Skeletal muscle satellite cell (primary cell): ENCODE results near the gene MTX2. TPM values are rescaled to one million over a fixed set of nuclear protein-coding genes. Genes with fewer than 3 reads are reported as not detected.

Experiments
- H3K27me3 ChIP-seq: 2 replicates; pipeline ENCODE4 v1.7.0; 2013; ENCODE audit warnings: low read length; ENCODE audit not compliant: control insufficient read depth, insufficient read depth
- H3K36me3 ChIP-seq: 2 replicates; pipeline ENCODE4 v1.7.0; 2013; ENCODE audit warnings: mild to moderate bottlenecking, control low read depth, low read length; ENCODE audit not compliant: insufficient read depth
- H3K4me1 ChIP-seq: 2 replicates; pipeline ENCODE4 v1.7.0; 2013; ENCODE audit warnings: low read length; ENCODE audit not compliant: control insufficient read depth, insufficient read depth
- H3K4me2 ChIP-seq: 2 replicates; pipeline ENCODE4 v1.7.0; 2013; ENCODE audit warnings: mild to moderate bottlenecking, low read length
- H3K4me3 ChIP-seq: 2 replicates; pipeline ENCODE4 v1.7.0; 2013; ENCODE audit warnings: low read length
- H3K9ac ChIP-seq: 2 replicates; pipeline ENCODE4 v1.7.0; 2013; ENCODE audit warnings: mild to moderate bottlenecking, low read depth, low read length, moderate library complexity
- H3K9me3 ChIP-seq: replicated peaks from 2 replicates; pipeline ENCODE4 v1.7.0; 2013; ENCODE audit warnings: mild to moderate bottlenecking, control low read depth, low read length
- total RNA-seq: library from RNA; depleted of rRNA; stranded (reverse); fragments of >200 nt; gene quantifications from 2 replicates; pipeline ENCODE4 v1.2.3, GENCODE V29; 2012; rRNA removed

MTX2 gene
- total RNA-seq: 13.3 and 15.7 TPM in 2 replicates

- H3K4me3 ChIP-seq: peak within 1 kb of the TSS; percentile 93
- peak within 1 kb of the TSS; percentile 97 for H3K9ac ChIP-seq
- no peaks in the 10 kb centered on the region for H3K9me3 ChIP-seq
Observed at GRCh38 chr2:176269319-176270099, at the start of gene MTX2. TSS of gene MTX2 (plus strand) at chr2:176269442. CDS start at chr2:176269630, 188 bp downstream.

GRCh38 chr2:176227874-176228273 lies 41.4 kb upstream of the MTX2 start:
- H3K9ac ChIP-seq: no peak overlapping the region
- no peaks in the 10 kb centered on the region for H3K4me1 ChIP-seq
- no peak overlapping the region for H3K4me2 ChIP-seq
- H3K4me3 ChIP-seq: no peak overlapping the region
- no peaks in the 10 kb centered on the region for H3K9me3 ChIP-seq
- H3K36me3 ChIP-seq: no peaks in the 10 kb centered on the region
- H3K27me3 ChIP-seq: peaks cover 19% of the 10 kb centered on the region

More at GRCh38 chr2:176269319-176270099, at the start of gene MTX2:
- H3K4me1 ChIP-seq: no peaks in the 10 kb centered on the region
- H3K27me3 ChIP-seq: peaks cover 4% of the 10 kb centered on the region
- H3K36me3 ChIP-seq: no peaks in the 10 kb centered on the region
- peak within 1 kb of the TSS; percentile 97 for H3K4me2 ChIP-seq

GRCh38 chr2:176234156-176234555 lies 35.1 kb upstream of the MTX2 start:
- H3K36me3 ChIP-seq: no peaks in the 10 kb centered on the region
- no peak overlapping the region for H3K4me3 ChIP-seq
- H3K4me1 ChIP-seq: no peaks in the 10 kb centered on the region
- no peaks in the 10 kb centered on the region for H3K9me3 ChIP-seq
- H3K9ac ChIP-seq: no peak overlapping the region
- peaks cover 4% of the 10 kb centered on the region for H3K27me3 ChIP-seq
- no peak overlapping the region for H3K4me2 ChIP-seq

GRCh38 chr2:176234940-176235339 lies 34.3 kb upstream of the MTX2 start:
- H3K9ac ChIP-seq: no peak overlapping the region
- no peaks in the 10 kb centered on the region for H3K4me1 ChIP-seq
- H3K4me3 ChIP-seq: no peak overlapping the region
- no peak overlapping the region for H3K4me2 ChIP-seq
- H3K9me3 ChIP-seq: no peaks in the 10 kb centered on the region
- H3K36me3 ChIP-seq: no peaks in the 10 kb centered on the region
- H3K27me3 ChIP-seq: peaks cover 5% of the 10 kb centered on the region

- Histone ChIP-seq H3K4me2 (no peak overlapping the region), H3K4me1 (no peaks in the 10 kb centered on the region), H3K36me3 (no peaks in the 10 kb centered on the region), H3K9me3 (no peaks in the 10 kb centered on the region), H3K4me3 (no peak overlapping the region), H3K9ac (no peak overlapping the region), H3K27me3 (peaks cover 13% of the 10 kb centered on the region)
Observed at GRCh38 chr2:176237456-176237855, 31.8 kb upstream of the MTX2 start.

GRCh38 chr2:176239031-176239430 lies 30.2 kb upstream of the MTX2 start:
- Histone ChIP-seq H3K4me3 (no peak overlapping the region), H3K9ac (no peak overlapping the region), H3K27me3 (peaks cover 16% of the 10 kb centered on the region), H3K4me2 (no peak overlapping the region), H3K4me1 (no peaks in the 10 kb centered on the region), H3K36me3 (no peaks in the 10 kb centered on the region), H3K9me3 (no peaks in the 10 kb centered on the region)

- Histone ChIP-seq H3K4me3 (no peak overlapping the region), H3K4me2 (no peak overlapping the region), H3K9ac (no peak overlapping the region), H3K36me3 (no peaks in the 10 kb centered on the region), H3K4me1 (no peaks in the 10 kb centered on the region), H3K27me3 (peaks cover 16% of the 10 kb centered on the region), H3K9me3 (no peaks in the 10 kb centered on the region)
Observed at GRCh38 chr2:176240301-176240700, 28.9 kb upstream of the MTX2 start.

- no peaks in the 10 kb centered on the region for H3K4me1 ChIP-seq
- peaks cover 16% of the 10 kb centered on the region for H3K27me3 ChIP-seq
- no peaks in the 10 kb centered on the region for H3K36me3 ChIP-seq
- no peak overlapping the region for H3K9ac ChIP-seq
- no peaks in the 10 kb centered on the region for H3K9me3 ChIP-seq
- no peak overlapping the region for H3K4me3 ChIP-seq
- H3K4me2 ChIP-seq: no peak overlapping the region
Observed at GRCh38 chr2:176242276-176242675, 27.0 kb upstream of the MTX2 start.

GRCh38 chr2:176246331-176246730 lies 22.9 kb upstream of the MTX2 start:
- H3K4me2 ChIP-seq: no peak overlapping the region
- no peaks in the 10 kb centered on the region for H3K4me1 ChIP-seq
- no peak overlapping the region for H3K9ac ChIP-seq
- no peaks in the 10 kb centered on the region for H3K36me3 ChIP-seq
- peaks cover 10% of the 10 kb centered on the region for H3K27me3 ChIP-seq
- no peaks in the 10 kb centered on the region for H3K9me3 ChIP-seq
- no peak overlapping the region for H3K4me3 ChIP-seq

GRCh38 chr2:176247859-176248258 lies 21.4 kb upstream of the MTX2 start:
- no peaks in the 10 kb centered on the region for H3K4me1 ChIP-seq
- no peaks in the 10 kb centered on the region for H3K9me3 ChIP-seq
- no peak overlapping the region for H3K9ac ChIP-seq
- no peak overlapping the region for H3K4me2 ChIP-seq
- no peaks in the 10 kb centered on the region for H3K36me3 ChIP-seq
- H3K4me3 ChIP-seq: no peak overlapping the region
- peaks cover 4% of the 10 kb centered on the region for H3K27me3 ChIP-seq

GRCh38 chr2:176251928-176252327 lies 17.3 kb upstream of the MTX2 start:
- H3K4me1 ChIP-seq: no peaks in the 10 kb centered on the region
- no peaks in the 10 kb centered on the region for H3K36me3 ChIP-seq
- no peak overlapping the region for H3K4me2 ChIP-seq
- no peaks in the 10 kb centered on the region for H3K9me3 ChIP-seq
- no peak overlapping the region for H3K9ac ChIP-seq
- no peak overlapping the region for H3K4me3 ChIP-seq
- peaks cover 2% of the 10 kb centered on the region for H3K27me3 ChIP-seq

GRCh38 chr2:176260689-176261088 lies 8.6 kb upstream of the MTX2 start:
- no peaks in the 10 kb centered on the region for H3K27me3 ChIP-seq
- H3K36me3 ChIP-seq: no peaks in the 10 kb centered on the region
- H3K9ac ChIP-seq: no peak overlapping the region
- H3K4me1 ChIP-seq: no peaks in the 10 kb centered on the region
- H3K4me3 ChIP-seq: no peak overlapping the region
- no peak overlapping the region for H3K4me2 ChIP-seq
- no peaks in the 10 kb centered on the region for H3K9me3 ChIP-seq
